Endothelial cell of umbilical vein (primary cell): ENCODE data around the gene ACP3. TPM values are rescaled to one million over a fixed set of nuclear protein-coding genes. Genes with fewer than 3 reads are reported as not detected.

ENCODE experiments used
- BruUV-seq: library from RNA; stranded (reverse); fragments of 400-500 nt; replicated peaks from 2 replicates; lab custom pipeline; 2021; lab: Mats Ljungman, UMichigan
- CTCF ChIA-PET: fragments of 300-600, 350-600 bp; sonication (Branson Sonifier 250); formaldehyde crosslinking; loops from one replicate; lab custom pipeline; 2021; ENCODE audit warnings: antibody characterized with exemption, inconsistent platforms; lab: Charles Lee
- POLR2A ChIA-PET: fragments of 300-600, 350-600 bp; sonication (Branson Sonifier 250); formaldehyde crosslinking; loops from one replicate; lab custom pipeline; 2021; ENCODE audit warnings: antibody characterized with exemption, inconsistent platforms; lab: Charles Lee
- DNase-seq: peaks from one replicate; pipeline ENCODE4 v3.0.0-alpha.2; 2011; ENCODE audit warnings: low read depth, low spot score
- FAIRE-seq: peaks from 2 replicates; lab custom pipeline; 2011; peaks lifted over from hg19 to GRCh38; lab: Jason Lieb, UNC
- H2AFZ ChIP-seq: 2 replicates; pipeline ENCODE4 v1.6.0; 2012; ENCODE audit warnings: low read depth, low read length, control low read depth, inconsistent platforms
- H3K27ac ChIP-seq: 2 replicates; pipeline ENCODE4 v1.5.1; 2011; ENCODE audit warnings: low read depth, mild to moderate bottlenecking, control low read depth, low read length, moderate library complexity; ENCODE audit not compliant: insufficient read depth
- H3K27me3 ChIP-seq, 2 experiments: 2 replicates each; pipeline versions ENCODE4 v1.6.0 to v1.6.1; 2011; ENCODE audit warnings: low read length in 2 of 2, mixed read lengths in 1 of 2; ENCODE audit not compliant: control insufficient read depth in 2 of 2, insufficient read depth in 2 of 2
- H3K36me3 ChIP-seq, 2 experiments: 2 replicates in 1 of 2; 3 replicates in 1 of 2; pipeline ENCODE4 v1.5.1; 2011; ENCODE audit warnings: low read length in 2 of 2, mild to moderate bottlenecking in 1 of 2, moderate library complexity in 1 of 2; ENCODE audit not compliant: control insufficient read depth in 2 of 2, insufficient read depth in 2 of 2; ENCODE audit errors: extremely low read depth in 1 of 2
- H3K4me1 ChIP-seq: 3 replicates; pipeline ENCODE4 v1.5.1; 2011; ENCODE audit warnings: mild to moderate bottlenecking, low read length; ENCODE audit not compliant: control insufficient read depth, insufficient read depth; ENCODE audit errors: extremely low read depth
- H3K4me2 ChIP-seq: 2 replicates; pipeline ENCODE4 v1.6.1; 2011; ENCODE audit warnings: low read length, control low read depth, mixed read lengths; ENCODE audit not compliant: insufficient read depth
- H3K4me3 ChIP-seq, 3 experiments: fragments of 200-600 bp in 1 of 3; sonication (generic), shearing (Covaris generic) in 1 of 3; replicated peaks in 1 of 3; 2 replicates each; pipeline ENCODE4 v1.5.1; 2011 to 2016; ENCODE audit warnings: control low read depth in 3 of 3, low read length in 3 of 3, mild to moderate bottlenecking in 2 of 3, inconsistent platforms in 1 of 3, low read depth in 1 of 3, moderate library complexity in 1 of 3; ENCODE audit not compliant: insufficient read depth in 1 of 3
- H3K79me2 ChIP-seq: 2 replicates; pipeline ENCODE4 v1.6.0; 2012; ENCODE audit warnings: low read length, inconsistent platforms; ENCODE audit not compliant: control insufficient read depth, insufficient read depth
- H3K9ac ChIP-seq: replicated peaks from 2 replicates; pipeline ENCODE3; 2011; ENCODE audit warnings: low read length, control low read depth; ENCODE audit not compliant: insufficient read depth; ENCODE audit errors: extremely low read depth
- H3K9me1 ChIP-seq: replicated peaks from 3 replicates; pipeline ENCODE4 v1.6.0; 2011; ENCODE audit warnings: mild to moderate bottlenecking, low read length; ENCODE audit not compliant: control insufficient read depth, insufficient read depth; ENCODE audit errors: extremely low read depth
- H3K9me3 ChIP-seq: replicated peaks from 2 replicates; pipeline ENCODE4 v1.5.1; 2012; ENCODE audit warnings: low read length, inconsistent platforms; ENCODE audit not compliant: control insufficient read depth, insufficient read depth
- H4K20me1 ChIP-seq: replicated peaks from 2 replicates; pipeline ENCODE3; 2011; ENCODE audit warnings: mild to moderate bottlenecking, low read length; ENCODE audit not compliant: control insufficient read depth, insufficient read depth; ENCODE audit errors: extremely low read depth
- EZH2 ChIP-seq: IDR thresholded peaks from 2 replicates; pipeline ENCODE4 v1.6.1; 2012; ENCODE audit warnings: borderline replicate concordance, low read depth, mild to moderate bottlenecking, moderate library complexity, low read length, inconsistent platforms; ENCODE audit not compliant: severe bottlenecking
- FOS ChIP-seq: IDR thresholded peaks from 2 replicates; pipeline ENCODE4 v1.6.1; 2011; ENCODE audit warnings: mild to moderate bottlenecking, low read length, moderate library complexity, borderline replicate concordance; ENCODE audit not compliant: insufficient read depth
- GATA2 ChIP-seq: IDR thresholded peaks from 2 replicates; pipeline ENCODE4 v1.7.0; 2011; ENCODE audit warnings: low read depth, mild to moderate bottlenecking, moderate library complexity, mixed read lengths, low read length; ENCODE audit not compliant: insufficient read length, insufficient read depth
- JUN ChIP-seq: IDR thresholded peaks from 2 replicates; pipeline ENCODE4 v1.6.1; 2011; ENCODE audit warnings: borderline replicate concordance, low read depth; ENCODE audit not compliant: insufficient read length, insufficient read depth
- MYC ChIP-seq: IDR thresholded peaks from one replicate; pipeline ENCODE4 v1.6.1; 2011; ENCODE audit warnings: mild to moderate bottlenecking, low read depth, low read length
- POLR2A ChIP-seq: IDR thresholded peaks from 2 replicates; pipeline ENCODE4 v1.6.1; 2012; ENCODE audit warnings: low read depth, mild to moderate bottlenecking, control low read depth, low read length
- POLR2AphosphoS5 ChIP-seq: IDR thresholded peaks from 2 replicates; pipeline ENCODE4 v1.6.1; 2012; ENCODE audit warnings: low read depth, mild to moderate bottlenecking, control low read depth, low read length, moderate library complexity; ENCODE audit not compliant: insufficient read depth
- dilution Hi-C: fragments of 300-500 bp; cut with MboI; formaldehyde crosslinking; loops from one replicate; pipeline ENCODE4 v1.15.0; 2019; ENCODE audit warnings: low sequenced_read_pairs; ENCODE audit not compliant: extremely low pct_ligation_motif_present
- intact Hi-C: fragments of 100-400 bp; cut with micrococcal nuclease; formaldehyde crosslinking; loops from one replicate; pipeline ENCODE4 v1.10.0; 2022
- polyA plus RNA-seq, 4 experiments: library from polyadenylated mRNA; depleted of rRNA in 3 of 4; stranded (reverse) in 3 of 4; unstranded in 1 of 4; fragments of >200 nt; gene quantifications; 2 replicates each; pipeline versions ENCODE4 v1.2.1 to v1.2.3, GENCODE V29; 2011 to 2012; ENCODE audit warnings: missing spikeins in 1 of 4
- total RNA-seq: library from RNA; stranded (reverse); gene quantifications from 2 replicates; pipeline ENCODE4 v1.2.3, GENCODE V29; 2021
- TF ChIP-seq, protein P1 (sequence below), 2 donors: IDR thresholded peaks; 1 replicate in 1 of 2; 2 replicates in 1 of 2; pipeline ENCODE4 v1.5.1; 2011; ENCODE audit warnings: low read length in 2 of 2, mild to moderate bottlenecking in 2 of 2, moderate library complexity in 2 of 2, control low read depth in 1 of 2, inconsistent platforms in 1 of 2, low read depth in 1 of 2; ENCODE audit not compliant: insufficient read depth in 1 of 2; ENCODE audit errors: extremely low read depth in 1 of 2
- TF ChIP-seq, protein P2 (sequence below): IDR thresholded peaks from 2 replicates; pipeline ENCODE4 v1.6.1; 2011; ENCODE audit not compliant: insufficient read depth, insufficient read length

The ACP3 gene
- total and polyA plus RNA-seq, 2 donors (not counting 3 experiments of a cell fraction or from before 2014, with no cell fraction given), result not detected

DNA sequence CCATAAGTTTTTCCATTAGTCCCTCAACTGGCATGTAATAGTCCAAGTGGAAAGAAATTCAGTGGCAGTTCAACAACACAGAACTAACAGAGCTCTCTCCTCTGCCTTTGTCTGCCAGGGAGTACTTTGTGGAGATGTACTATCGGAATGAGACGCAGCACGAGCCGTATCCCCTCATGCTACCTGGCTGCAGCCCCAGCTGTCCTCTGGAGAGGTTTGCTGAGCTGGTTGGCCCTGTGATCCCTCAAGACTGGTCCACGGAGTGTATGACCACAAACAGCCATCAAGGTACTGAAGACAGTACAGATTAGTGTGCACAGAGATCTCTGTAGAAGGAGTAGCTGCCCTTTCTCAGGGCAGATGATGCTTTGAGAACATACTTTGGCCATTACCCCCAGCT is 39.4 kb downstream of the ACP3 start:
- no peaks in the 10 kb centered on the region for H3K36me3 ChIP-seq
- H3K9ac ChIP-seq, result no peak overlapping the region
- H3K4me2 ChIP-seq, result no peak overlapping the region
- H4K20me1 ChIP-seq, result no peaks in the 10 kb centered on the region
- H3K9me1 ChIP-seq, result no peaks in the 10 kb centered on the region
- H3K9me3 ChIP-seq, result no peaks in the 10 kb centered on the region
- dilution Hi-C loops, result no loop called here
- peaks cover 5 to 8% of the 10 kb centered on the region in 2 experiments for H3K27me3 ChIP-seq
- no peaks in the 10 kb centered on the region for H3K4me1 ChIP-seq
- no peak overlapping the region for H2AFZ ChIP-seq
- no peak for DNase-seq
- H3K27ac ChIP-seq, result no peak overlapping the region
- ChIA-PET POLR2A (no interaction called here), CTCF (interaction anchor here (1.0 to 2.6 kb wide), 3 partner anchors 12 to 42 kb away, joined by 5 to 13 read pairs (median 11); no protein-coding TSS in a partner anchor)
- BruUV-seq, result no TSS peak
- H3K4me3 ChIP-seq, result no peak overlapping the region
- TF ChIP-seq GATA2, result no peak
- TF ChIP-seq POLR2A, result no peak
- TF ChIP-seq FOS, result no peak
- no peak for TF ChIP-seq JUN
- TF ChIP-seq, protein P1, sequence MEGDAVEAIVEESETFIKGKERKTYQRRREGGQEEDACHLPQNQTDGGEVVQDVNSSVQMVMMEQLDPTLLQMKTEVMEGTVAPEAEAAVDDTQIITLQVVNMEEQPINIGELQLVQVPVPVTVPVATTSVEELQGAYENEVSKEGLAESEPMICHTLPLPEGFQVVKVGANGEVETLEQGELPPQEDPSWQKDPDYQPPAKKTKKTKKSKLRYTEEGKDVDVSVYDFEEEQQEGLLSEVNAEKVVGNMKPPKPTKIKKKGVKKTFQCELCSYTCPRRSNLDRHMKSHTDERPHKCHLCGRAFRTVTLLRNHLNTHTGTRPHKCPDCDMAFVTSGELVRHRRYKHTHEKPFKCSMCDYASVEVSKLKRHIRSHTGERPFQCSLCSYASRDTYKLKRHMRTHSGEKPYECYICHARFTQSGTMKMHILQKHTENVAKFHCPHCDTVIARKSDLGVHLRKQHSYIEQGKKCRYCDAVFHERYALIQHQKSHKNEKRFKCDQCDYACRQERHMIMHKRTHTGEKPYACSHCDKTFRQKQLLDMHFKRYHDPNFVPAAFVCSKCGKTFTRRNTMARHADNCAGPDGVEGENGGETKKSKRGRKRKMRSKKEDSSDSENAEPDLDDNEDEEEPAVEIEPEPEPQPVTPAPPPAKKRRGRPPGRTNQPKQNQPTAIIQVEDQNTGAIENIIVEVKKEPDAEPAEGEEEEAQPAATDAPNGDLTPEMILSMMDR (IDR thresholded peaks at IDR 0.05; ENCODE audit: extremely low read depth in 1 of 2, insufficient read depth in 1 of 2, low read depth in 1 of 2, low read length in 2 of 2), result no peak
- TF ChIP-seq MYC, result no peak
- TF ChIP-seq, protein P2, sequence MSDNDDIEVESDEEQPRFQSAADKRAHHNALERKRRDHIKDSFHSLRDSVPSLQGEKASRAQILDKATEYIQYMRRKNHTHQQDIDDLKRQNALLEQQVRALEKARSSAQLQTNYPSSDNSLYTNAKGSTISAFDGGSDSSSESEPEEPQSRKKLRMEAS, result no peak
- TF ChIP-seq POLR2AphosphoS5, result no peak
- no peak for TF ChIP-seq EZH2
- intact Hi-C loops, result loop anchor here (10.0 kb wide), 2 partner anchors 108 to 138 kb away; no protein-coding TSS in a partner anchor
- FAIRE-seq, result no peak
- no peaks in the 10 kb centered on the region for H3K79me2 ChIP-seq
